K562 (cell line): ENCODE data around the gene ARL8A. TPM values are rescaled to one million over a fixed set of nuclear protein-coding genes. Genes with fewer than 3 reads are reported as not detected.

Source experiments
- ATAC-seq: fragments of 200-7000 bp; cut with Tn5 transposase; 3 replicates; pipeline ENCODE4 v1.9.1; 2020; ENCODE audit warnings: moderate library complexity
- BruUV-seq: library from RNA; stranded (reverse); fragments of 400-500 nt; replicated peaks from 2 replicates; lab custom pipeline; 2021; lab: Mats Ljungman, UMichigan
- CTCF ChIA-PET: fragments of 300-600 bp; formaldehyde crosslinking; extraction: SDS; loops from one replicate; lab custom pipeline; 2021; ENCODE audit warnings: low intra/inter-chr PET ratio; lab: Yijun Ruan, JAX
- POLR2A ChIA-PET: fragments of 300-600, 350-650 bp; sonication (Branson Sonifier 250); formaldehyde crosslinking; extraction: SDS; loops from one replicate; lab custom pipeline; 2021; ENCODE audit warnings: antibody characterized with exemption, inconsistent platforms; lab: Yijun Ruan, JAX
- DNase-seq, 4 experiments: peaks; one replicate each; pipeline versions ENCODE4 v3.0.0 to v3.0.0-alpha.2; 2011 to 2018; ENCODE audit warnings: low spot score in 3 of 4, mixed read lengths in 3 of 4; ENCODE audit errors: extremely low read depth in 1 of 4
- FAIRE-seq: peaks from 2 replicates; lab custom pipeline; 2011; peaks lifted over from hg19 to GRCh38; lab: Jason Lieb, UNC
- H2AFZ ChIP-seq: 2 replicates; pipeline ENCODE4 v1.6.0; 2011; ENCODE audit warnings: low read depth, low read length, control low read depth, inconsistent platforms
- H3K27ac ChIP-seq: fragments of 200-600 bp; 3 replicates; pipeline ENCODE4 v1.8.0; 2011; ENCODE audit warnings: low read depth, mild to moderate bottlenecking, control low read depth, inconsistent platforms, low read length, moderate library complexity, mixed read lengths; ENCODE audit errors: extremely low read depth
- H3K27me3 ChIP-seq, 2 experiments: fragments of 300-600 bp in 1 of 2; 2 replicates in 1 of 2; 3 replicates in 1 of 2; pipeline versions ENCODE4 v1.6.0 to v1.8.0; 2011; ENCODE audit warnings: inconsistent platforms in 2 of 2, low read length in 2 of 2, mild to moderate bottlenecking in 1 of 2, mixed read lengths in 1 of 2, moderate library complexity in 1 of 2; ENCODE audit not compliant: control insufficient read depth in 2 of 2, insufficient read depth in 2 of 2
- H3K36me3 ChIP-seq: fragments of 300-600 bp; 3 replicates; pipeline ENCODE4 v1.8.0; 2011; ENCODE audit warnings: mild to moderate bottlenecking, low read length, inconsistent platforms; ENCODE audit not compliant: control insufficient read depth, insufficient read depth
- H3K4me1 ChIP-seq, 2 experiments: fragments of 200-600 bp in 1 of 2; replicated peaks in 1 of 2; 2 replicates in 1 of 2; 3 replicates in 1 of 2; pipeline versions ENCODE4 v1.5.1 to v1.8.0; 2011; ENCODE audit warnings: inconsistent platforms in 2 of 2, low read length in 2 of 2, mild to moderate bottlenecking in 1 of 2, mixed read lengths in 1 of 2, moderate library complexity in 1 of 2; ENCODE audit not compliant: control insufficient read depth in 2 of 2, insufficient read depth in 2 of 2
- H3K4me2 ChIP-seq: 2 replicates; pipeline ENCODE4 v1.6.1; 2011; ENCODE audit warnings: low read length, control low read depth, inconsistent platforms, mixed read lengths; ENCODE audit not compliant: insufficient read depth
- H3K4me3 ChIP-seq: fragments of 200-600 bp; sonication (generic), shearing (Covaris generic); 2 replicates; pipeline ENCODE4 v1.5.1; 2016; ENCODE audit warnings: control low read depth, inconsistent platforms
- H3K79me2 ChIP-seq: fragments of 200-600 bp; 3 replicates; pipeline ENCODE4 v1.8.0; 2011; ENCODE audit warnings: low read length, inconsistent platforms; ENCODE audit not compliant: control insufficient read depth, insufficient read depth
- H3K9ac ChIP-seq, 2 experiments: 2 replicates each; pipeline versions ENCODE4 v1.6.0 to v1.6.1; 2011; ENCODE audit warnings: low read depth in 2 of 2, low read length in 2 of 2, control low read depth in 1 of 2, inconsistent platforms in 1 of 2, mild to moderate bottlenecking in 1 of 2, mixed read lengths in 1 of 2; ENCODE audit not compliant: insufficient read depth in 1 of 2
- H3K9me1 ChIP-seq: one replicate; pipeline ENCODE4 v1.6.0; 2011; ENCODE audit warnings: inconsistent platforms, mild to moderate bottlenecking, low read length, moderate library complexity; ENCODE audit not compliant: control insufficient read depth, insufficient read depth
- H3K9me3 ChIP-seq: replicated peaks from 2 replicates; pipeline ENCODE4 v1.5.1; 2011; ENCODE audit warnings: low read depth, low read length, inconsistent platforms; ENCODE audit not compliant: control insufficient read depth, insufficient read depth
- H4K20me1 ChIP-seq: replicated peaks from 2 replicates; pipeline ENCODE4 v1.6.1; 2011; ENCODE audit warnings: low read length, inconsistent platforms, mixed read lengths; ENCODE audit not compliant: control insufficient read depth, insufficient read depth
- CHD2 ChIP-seq: IDR thresholded peaks from 2 replicates; pipeline ENCODE4 v1.6.1; 2011; ENCODE audit warnings: low read depth, low read length
- FOS ChIP-seq: IDR thresholded peaks from 3 replicates; pipeline ENCODE4 v1.6.1; 2011; ENCODE audit not compliant: insufficient read length; ENCODE audit errors: extremely low read depth
- JUND ChIP-seq, 2 experiments: IDR thresholded peaks; 2 replicates in 1 of 2; 3 replicates in 1 of 2; pipeline ENCODE4 v1.6.1; 2011; ENCODE audit warnings: borderline replicate concordance in 2 of 2, low read depth in 2 of 2, low read length in 2 of 2, improper control_type of control experiment in 1 of 2, missing biosample characterization in 1 of 2, missing genetic modification characterization in 1 of 2, missing genetic modification reagents in 1 of 2
- KLF16 ChIP-seq: IDR thresholded peaks from 2 replicates; pipeline ENCODE4 v1.6.1; 2016; ENCODE audit warnings: antibody characterized with exemption
- MXI1 ChIP-seq: IDR thresholded peaks from 2 replicates; pipeline ENCODE4 v1.6.1; 2011; ENCODE audit warnings: low read depth, mild to moderate bottlenecking, improper control_type of control experiment, low read length
- PHTF2 ChIP-seq: fragments of 250-450 bp; sonication (Bioruptor Pico); IDR thresholded peaks from 2 replicates; pipeline ENCODE4 v1.5.0; 2021; ENCODE audit warnings: mild to moderate bottlenecking
- SMARCA4 ChIP-seq: fragments of 450-650 bp; IDR thresholded peaks from 2 replicates; pipeline ENCODE4 v1.6.1; 2016
- ZFX ChIP-seq: sonication (generic); formaldehyde crosslinking; IDR thresholded peaks from 2 replicates; pipeline ENCODE4 v1.8.0; 2022; ENCODE audit warnings: mild to moderate bottlenecking, missing genetic modification reagents, moderate library complexity
- WGBS: fragments of 100-300 bp; shearing (Covaris generic); methylation state at CpG from one replicate; pipeline ENCODE4 v1.1.6; 2016; ENCODE audit warnings: low coverage, mixed read lengths; ENCODE audit not compliant: insufficient coverage; ENCODE audit errors: missing lambda C conversion rate; 5-methylcytosine and 5-hydroxymethylcytosine counted together
- in situ Hi-C: fragments of 300-500 bp; cut with MboI; formaldehyde crosslinking; loops from 4 replicates; pipeline ENCODE4 v1.15.0; 2018; ENCODE audit warnings: inconsistent platforms, mixed read lengths
- intact Hi-C: fragments of 100-400 bp; cut with micrococcal nuclease; formaldehyde crosslinking; loops from 2 replicates; pipeline ENCODE4 v1.14.2; 2022
- polyA plus RNA-seq, 8 experiments: library from polyadenylated mRNA; depleted of rRNA in 4 of 8; stranded (reverse) in 5 of 8; unstranded in 3 of 8; fragments of >200 nt; fragmentation: Nextera tagmentation in 2 of 8; fragmentation: Illumina TruSeq in 1 of 8; extraction: Ambion mirVana in 2 of 8; extraction: Trizol in 1 of 8; gene quantifications; 2 replicates each; pipeline versions ENCODE4 v1.2.1 to v1.2.3, GENCODE V29; 2011 to 2014; ENCODE audit warnings: inconsistent platforms in 1 of 8, missing spikeins in 1 of 8
- total RNA-seq, 7 experiments: library from RNA; depleted of rRNA in 6 of 7; stranded (reverse); fragments of >200 nt in 6 of 7; fragmentation: Illumina TruSeq in 2 of 7; extraction: Trizol in 2 of 7; gene quantifications; 2 replicates each; pipeline versions ENCODE4 v1.2.1 to v1.2.3, GENCODE V29; 2011 to 2021; ENCODE audit warnings: low replicate concordance in 1 of 7
- TF ChIP-seq, protein P1 (sequence below), 3 experiments: fragments of 200-800 bp in 1 of 3; fragments of 250-450 bp in 1 of 3; fragments of 450-650 bp in 1 of 3; sonication (Bioruptor Pico) in 1 of 3; sonication (Bioruptor generic) in 1 of 3; formaldehyde crosslinking in 1 of 3; IDR thresholded peaks; 2 replicates each; pipeline versions ENCODE4 v1.6.1 to v1.8.0; 2016 to 2022; ENCODE audit warnings: mild to moderate bottlenecking in 2 of 3, missing genetic modification characterization in 2 of 3, missing compliant biosample characterization in 1 of 3, moderate library complexity in 1 of 3

Gene ARL8A
- total and polyA plus RNA-seq, 9 of the 15 experiments (the other 6 are each of a cell fraction or from before 2014, with no cell fraction given) = 0.17 to 27.3 (median 15.6) TPM

DNA sequence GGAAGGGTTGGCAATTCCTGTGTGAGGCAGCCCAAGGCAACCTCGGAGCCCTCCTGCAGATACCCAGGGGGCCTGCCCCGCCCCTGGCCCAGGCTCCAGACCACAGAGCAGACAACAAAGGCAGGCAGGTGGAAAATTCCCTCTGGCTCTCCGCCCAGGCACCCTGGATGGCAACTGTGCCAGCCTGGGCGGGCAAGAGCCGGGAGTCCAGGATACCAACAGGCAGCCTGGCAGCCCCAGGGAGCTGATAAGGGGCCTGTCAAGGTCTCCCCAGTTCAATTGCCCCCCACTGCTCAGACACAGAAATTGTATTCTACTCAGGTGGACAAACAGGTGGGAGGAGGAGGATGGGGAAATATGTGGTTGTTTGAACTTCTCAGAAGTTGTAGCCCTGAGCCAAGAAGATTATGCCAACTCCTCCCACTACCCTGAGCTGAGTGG is 37.2 kb downstream of the ARL8A start:
- no peak overlapping the region for H3K4me2 ChIP-seq
- H3K36me3 ChIP-seq = no peaks in the 10 kb centered on the region
- H3K9ac ChIP-seq = peak overlapping the region in 1 of 2 experiments; percentile 46; a peak in 2 of 4 replicates
- no peak overlapping the region for H2AFZ ChIP-seq
- DNase-seq (no peak), ATAC-seq (no peak), FAIRE-seq (no peak)
- H3K4me3 ChIP-seq = no peak overlapping the region
- BruUV-seq = no TSS peak
- ChIA-PET CTCF (no interaction called here), POLR2A (interaction anchor here (0.7 to 1.6 kb wide), 3 partner anchors 10 to 108 kb away, joined by 4 to 6 read pairs (median 6); no protein-coding TSS in a partner anchor)
- H3K27ac ChIP-seq = no peak overlapping the region
- TF ChIP-seq PHTF2 (CRISPR knock-in tag) = no peak
- TF ChIP-seq ZFX = 0 out of 2 replicates have a peak, but pooled peaks have one; percentile 5
- H3K4me1 ChIP-seq = peaks cover 28 to 36% of the 10 kb centered on the region in 2 experiments
- H3K9me3 ChIP-seq = no peaks in the 10 kb centered on the region
- in situ Hi-C loops (no loop called here), intact Hi-C loops (no loop called here)
- H3K79me2 ChIP-seq = no peaks in the 10 kb centered on the region
- H4K20me1 ChIP-seq = no peaks in the 10 kb centered on the region
- WGBS = 60% methylated on average over 5 of the region's 5 CpGs
- no peaks in the 10 kb centered on the region for H3K9me1 ChIP-seq
- H3K27me3 ChIP-seq = no peaks in the 10 kb centered on the region

- Histone ChIP-seq H3K4me3 (no peak overlapping the region), H3K79me2 (no peaks in the 10 kb centered on the region), H3K9ac (peak overlapping the region; percentile 38 to 46; a peak in 3 of 4 replicates), H2AFZ (peak overlapping the region; percentile 73), H3K36me3 (no peaks in the 10 kb centered on the region), H3K4me1 (peaks cover 28 to 36% of the 10 kb centered on the region in 2 experiments), H3K9me3 (no peaks in the 10 kb centered on the region), H3K4me2 (peak overlapping the region; percentile 79), H3K27me3 (no peaks in the 10 kb centered on the region), H4K20me1 (no peaks in the 10 kb centered on the region), H3K9me1 (no peaks in the 10 kb centered on the region), H3K27ac (peak overlapping the region; percentile 60; the same call in 2 of the 3 replicates)
- ATAC-seq (peak; percentile 76), FAIRE-seq (peak; percentile 40), DNase-seq (peak; percentile 83 to 93 (median 90))
- in situ Hi-C loops (no loop called here), intact Hi-C loops (no loop called here)
- 32% methylated on average over 10 of the region's 10 CpGs for WGBS
- CTCF ChIA-PET = no interaction called here
- BruUV-seq = no TSS peak
- POLR2A ChIA-PET = interaction anchor here (0.5 to 1.9 kb wide), 13 partner anchors 11 to 697 kb away, joined by 3 to 10 read pairs (median 4); partner anchors contain the start of gene TIMM17A
- TF ChIP-seq SMARCA4 (peak; percentile 86), MXI1 (no peak), KLF16 (peak; percentile 57; the same call in 1 of the 2 replicates), JUND (IDR thresholded peaks at IDR 0.05; ENCODE audit: borderline replicate concordance, low read depth, low read length) (peak; percentile 96), JUND (tag; IDR thresholded peaks at IDR 0.05; ENCODE audit: borderline replicate concordance, low read depth, low read length) (peak; percentile 55; the same call in 1 of the 3 replicates), FOS (peak; percentile 33), CHD2 (peak; percentile 33; the same call in 1 of the 2 replicates)
- TF ChIP-seq, protein P1, sequence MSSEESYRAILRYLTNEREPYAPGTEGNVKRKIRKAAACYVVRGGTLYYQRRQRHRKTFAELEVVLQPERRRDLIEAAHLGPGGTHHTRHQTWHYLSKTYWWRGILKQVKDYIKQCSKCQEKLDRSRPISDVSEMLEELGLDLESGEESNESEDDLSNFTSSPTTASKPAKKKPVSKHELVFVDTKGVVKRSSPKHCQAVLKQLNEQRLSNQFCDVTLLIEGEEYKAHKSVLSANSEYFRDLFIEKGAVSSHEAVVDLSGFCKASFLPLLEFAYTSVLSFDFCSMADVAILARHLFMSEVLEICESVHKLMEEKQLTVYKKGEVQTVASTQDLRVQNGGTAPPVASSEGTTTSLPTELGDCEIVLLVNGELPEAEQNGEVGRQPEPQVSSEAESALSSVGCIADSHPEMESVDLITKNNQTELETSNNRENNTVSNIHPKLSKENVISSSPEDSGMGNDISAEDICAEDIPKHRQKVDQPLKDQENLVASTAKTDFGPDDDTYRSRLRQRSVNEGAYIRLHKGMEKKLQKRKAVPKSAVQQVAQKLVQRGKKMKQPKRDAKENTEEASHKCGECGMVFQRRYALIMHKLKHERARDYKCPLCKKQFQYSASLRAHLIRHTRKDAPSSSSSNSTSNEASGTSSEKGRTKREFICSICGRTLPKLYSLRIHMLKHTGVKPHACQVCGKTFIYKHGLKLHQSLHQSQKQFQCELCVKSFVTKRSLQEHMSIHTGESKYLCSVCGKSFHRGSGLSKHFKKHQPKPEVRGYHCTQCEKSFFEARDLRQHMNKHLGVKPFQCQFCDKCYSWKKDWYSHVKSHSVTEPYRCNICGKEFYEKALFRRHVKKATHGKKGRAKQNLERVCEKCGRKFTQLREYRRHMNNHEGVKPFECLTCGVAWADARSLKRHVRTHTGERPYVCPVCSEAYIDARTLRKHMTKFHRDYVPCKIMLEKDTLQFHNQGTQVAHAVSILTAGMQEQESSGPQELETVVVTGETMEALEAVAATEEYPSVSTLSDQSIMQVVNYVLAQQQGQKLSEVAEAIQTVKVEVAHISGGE (CRISPR knock-in tag; IDR thresholded peaks at IDR 0.05) = peak in 1 of 3 experiments; percentile 44; a peak in 1 of 6 replicates
These were observed 37.9 kb downstream of the ARL8A start for GRCh38 chr1:202106340-202107254.
